Esophagus mucosa (tissue), 1 donor: ENCODE measurements around the gene VSTM4. TPM values are rescaled to one million over a fixed set of nuclear protein-coding genes. Genes with fewer than 3 reads are reported as not detected.

Experiments used
- ATAC-seq: fragments of 200-7000 bp; cut with Tn5 transposase; one replicate; pipeline ENCODE4 v1.9.1; 2020
- total RNA-seq: library from RNA; stranded (reverse); gene quantifications from one replicate; pipeline ENCODE4 v1.2.4, GENCODE V29; 2023
- donor health status: DM: yes; HTN: yes; CAD: no.

VSTM4 gene
- total RNA-seq, 1 donor from 2014 or later, result 0.68 TPM

DNA sequence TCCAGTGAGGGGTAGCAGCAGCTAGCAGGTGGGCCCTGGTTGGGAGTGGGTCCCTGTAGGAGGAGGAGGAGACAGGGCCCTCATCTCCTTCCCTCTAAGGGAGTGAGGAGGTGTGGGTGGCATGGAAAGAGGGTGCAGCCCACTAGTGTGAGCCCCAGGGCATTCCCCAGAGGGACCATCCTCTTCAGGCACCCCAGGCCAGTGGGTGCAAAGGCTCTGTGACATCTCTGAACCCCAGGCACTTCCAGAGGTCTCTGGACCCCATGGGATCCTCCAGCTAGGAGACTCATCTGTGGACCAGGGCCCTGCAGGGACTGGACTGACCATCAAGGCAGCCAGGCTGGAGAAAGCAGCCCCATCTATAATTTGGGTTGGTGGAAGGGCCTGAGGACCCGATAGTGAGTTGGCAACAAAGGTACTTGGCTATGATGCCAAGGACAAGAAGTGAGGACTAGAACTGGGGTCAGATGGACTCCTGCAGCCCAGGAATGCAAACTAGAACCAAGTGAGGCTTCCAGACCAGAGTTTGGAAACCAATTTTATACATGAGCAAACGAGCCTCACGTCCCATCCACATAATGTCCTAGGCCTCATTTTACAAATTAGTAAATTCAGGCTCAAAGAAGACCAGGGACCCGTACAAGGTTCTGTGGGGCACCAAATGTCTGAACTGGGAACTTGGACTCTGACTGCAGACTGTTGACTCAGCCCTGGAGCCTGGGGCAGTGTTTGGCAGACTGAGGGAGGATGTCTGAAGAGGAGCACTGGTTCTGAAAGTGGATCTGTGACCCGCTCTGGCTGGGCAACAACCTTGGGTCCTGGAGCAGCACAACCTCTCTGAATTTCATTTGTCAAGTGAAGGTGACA is 1.4 kb upstream of the VSTM4 start:
- peak; percentile 16 for ATAC-seq

DNA sequence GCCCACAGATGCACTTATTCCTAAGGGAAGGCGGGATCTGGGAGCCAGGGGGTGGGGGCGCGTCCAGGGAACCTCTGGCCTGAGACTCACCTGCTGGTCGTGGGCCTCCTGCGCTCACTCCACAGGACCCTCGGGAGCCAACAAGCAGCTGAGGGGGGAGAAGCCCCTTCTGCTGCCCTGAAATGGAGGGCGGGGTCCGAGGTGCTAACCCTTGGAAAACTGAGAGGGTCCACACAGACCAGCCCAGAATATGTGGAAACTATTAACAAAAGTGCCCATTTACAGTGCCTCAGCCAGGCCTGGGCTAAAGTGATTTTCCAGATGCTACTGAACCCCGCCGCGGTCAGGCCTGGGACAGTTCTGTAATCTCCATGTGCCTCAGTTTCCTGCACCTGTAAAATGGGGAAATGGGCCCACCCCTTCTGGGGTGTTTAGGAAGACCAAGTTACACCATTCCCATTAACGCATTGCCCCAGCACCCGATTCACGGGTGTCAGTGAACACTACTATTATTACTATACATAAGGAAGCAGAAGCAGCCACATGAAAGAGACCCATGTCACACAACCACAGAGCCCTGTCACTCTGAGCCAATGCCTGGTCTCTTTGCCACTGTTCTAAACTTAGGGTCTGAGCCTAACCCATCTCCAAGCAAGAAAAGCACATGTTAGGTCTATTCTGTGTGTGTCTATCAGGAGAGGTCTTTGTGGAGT is 630 bp upstream of the VSTM4 start:
- ATAC-seq, result no peak

DNA sequence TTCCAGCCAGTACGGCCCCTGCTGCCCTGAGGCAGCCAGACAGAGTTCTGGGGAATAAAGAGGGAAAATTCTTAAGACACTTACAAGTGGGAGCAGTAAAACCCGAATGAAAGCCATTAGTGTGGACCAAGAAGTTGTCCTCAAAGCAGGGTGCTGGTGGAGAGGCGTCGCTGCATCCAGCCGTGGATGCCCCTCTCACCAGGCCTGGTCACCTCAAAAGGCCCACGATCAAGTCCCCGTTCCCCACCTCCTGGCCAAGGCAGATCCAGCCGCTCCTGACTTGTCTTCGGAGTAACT is 656 bp downstream of the VSTM4 start:
- no peak for ATAC-seq

DNA sequence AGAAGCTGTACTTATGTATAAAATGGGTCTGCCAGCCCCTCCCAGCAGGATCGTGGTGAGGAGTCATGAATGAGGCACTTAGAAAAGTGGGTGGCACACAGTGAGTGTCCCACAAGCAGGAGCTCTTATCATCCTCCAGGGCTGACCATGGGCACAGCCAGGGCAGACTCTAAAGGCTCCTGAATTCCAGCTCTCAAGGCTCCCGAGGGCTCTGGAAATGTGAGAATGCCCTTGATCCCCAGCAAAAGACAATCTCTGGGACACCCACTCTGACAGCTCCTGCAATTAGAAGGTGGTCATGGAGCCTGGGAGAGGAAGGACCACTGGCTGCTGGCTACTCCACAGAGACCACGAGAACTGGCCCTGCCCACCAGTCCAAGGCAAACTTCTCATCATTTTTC is 1.6 kb downstream of the VSTM4 start:
- ATAC-seq, result no peak

DNA sequence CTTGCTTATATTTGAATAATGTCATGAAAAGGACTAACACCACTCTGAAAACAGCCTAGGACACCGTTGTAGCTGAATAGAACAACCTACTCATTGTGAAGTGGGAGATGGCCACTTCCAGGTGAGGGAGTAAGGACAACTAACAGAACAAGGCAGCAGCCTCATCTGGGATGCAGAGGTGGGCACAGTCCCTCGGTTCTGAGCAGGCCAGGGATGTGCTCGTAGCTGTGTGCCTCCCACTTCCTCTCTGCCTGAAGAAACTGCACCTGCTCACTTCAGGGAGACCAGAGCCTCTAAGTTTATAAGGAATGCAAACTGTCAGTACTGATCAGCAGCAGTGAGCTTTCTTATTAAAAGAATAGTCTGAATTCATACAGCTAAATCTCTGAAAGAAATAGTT is 2.5 kb downstream of the VSTM4 start:
- no peak for ATAC-seq

DNA sequence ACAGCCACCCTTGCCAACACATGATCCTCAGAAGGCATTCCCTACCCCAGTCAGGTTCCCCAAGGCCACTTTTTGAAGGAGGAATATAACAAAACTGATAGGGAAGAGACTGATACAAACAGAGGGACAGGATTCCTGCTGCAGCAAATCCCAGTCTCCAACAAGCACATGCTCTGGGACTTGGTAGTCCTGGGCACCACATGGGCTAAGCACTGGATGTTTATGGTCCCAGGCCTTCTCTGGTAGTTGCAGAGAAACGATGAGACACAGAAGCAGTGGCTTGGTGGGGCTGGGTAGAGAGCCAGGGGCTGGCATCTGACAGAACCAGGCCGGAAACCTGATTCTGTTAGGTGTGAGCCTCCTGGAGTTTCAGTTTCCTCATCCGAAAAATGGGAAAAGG is 3.2 kb downstream of the VSTM4 start:
- ATAC-seq, result no peak

DNA sequence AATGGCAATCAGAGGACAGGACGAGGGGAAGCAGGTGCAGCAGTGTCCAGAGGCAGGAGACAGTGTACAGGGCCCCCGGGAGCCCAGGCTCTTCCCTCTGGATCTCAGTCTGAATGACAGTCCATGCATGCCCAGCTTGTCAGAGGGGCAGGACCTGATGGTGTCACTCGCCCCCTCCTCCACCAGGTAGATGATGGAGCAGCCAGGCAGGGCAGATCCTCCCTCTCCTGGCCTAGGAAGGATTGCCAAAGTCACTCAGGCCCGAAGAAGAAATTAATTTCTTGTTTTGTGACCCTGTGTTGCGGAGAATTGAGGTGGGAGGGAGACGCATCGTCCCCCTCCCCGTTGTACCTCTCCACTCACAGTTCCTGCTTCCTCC is 4.0 kb downstream of the VSTM4 start:
- no peak for ATAC-seq

DNA sequence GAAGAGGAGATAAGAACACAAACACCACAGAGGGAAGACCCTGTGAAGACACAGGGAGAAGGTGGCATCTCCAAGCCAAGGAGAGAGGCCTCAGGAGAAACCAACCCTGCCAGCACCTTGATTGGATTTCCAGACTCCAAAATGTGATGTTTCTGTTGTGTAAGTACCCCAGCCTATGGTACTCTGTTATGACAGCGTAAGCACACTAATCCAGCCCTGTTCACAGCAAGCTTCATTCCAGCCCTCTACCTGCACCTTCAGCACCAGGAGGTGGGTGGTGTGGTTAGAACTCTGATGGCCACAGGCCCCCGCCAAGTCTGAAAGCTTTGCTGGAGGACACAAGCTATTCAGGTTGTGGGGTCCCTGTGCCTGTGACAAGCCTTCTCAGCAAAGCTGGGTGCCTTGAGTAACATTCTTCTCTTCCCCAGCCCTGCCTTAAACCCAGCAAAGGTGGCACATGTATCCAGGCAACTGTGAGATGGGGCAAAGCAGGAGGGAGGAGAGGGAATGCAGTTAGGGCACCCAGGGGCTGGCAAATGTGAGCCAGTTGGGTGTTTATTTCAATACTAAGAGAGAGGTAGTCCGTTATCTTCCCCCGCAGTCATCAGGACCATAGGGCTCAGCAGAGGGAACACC is 4.5 kb downstream of the VSTM4 start:
- ATAC-seq, result no peak

DNA sequence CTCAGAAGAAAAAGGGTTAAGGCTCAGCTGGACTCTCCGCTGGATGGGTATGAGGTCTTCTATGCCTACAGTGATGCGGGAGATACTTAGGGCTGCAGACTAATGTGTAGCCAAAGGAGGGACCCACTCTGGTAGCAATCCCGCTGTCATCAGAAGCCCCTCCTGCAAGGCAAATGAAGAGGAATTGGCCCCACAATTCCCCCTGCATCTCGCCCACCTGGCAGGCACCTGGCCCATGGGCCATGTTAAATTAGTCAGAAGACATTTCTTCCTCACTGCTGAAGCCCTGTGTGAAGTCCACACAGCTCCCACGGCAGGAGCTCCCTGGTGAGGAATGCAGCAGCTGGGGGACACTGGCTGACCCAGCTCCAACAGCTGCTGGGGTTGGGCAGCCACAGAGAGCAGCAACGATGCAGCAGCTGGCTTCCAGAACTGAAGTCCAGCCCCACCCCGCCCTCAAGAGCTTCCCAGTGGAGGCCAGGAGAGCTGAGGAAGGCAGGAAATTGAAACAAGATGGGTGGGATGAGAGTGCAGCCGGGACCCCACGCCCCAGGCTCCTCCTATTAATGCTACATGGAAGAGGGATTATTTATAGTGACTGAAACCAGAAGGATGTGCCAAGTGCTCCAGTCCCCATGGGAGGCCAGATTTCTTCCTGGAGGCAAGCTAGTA is 5.5 kb downstream of the VSTM4 start:
- ATAC-seq, result peak; percentile 29

DNA sequence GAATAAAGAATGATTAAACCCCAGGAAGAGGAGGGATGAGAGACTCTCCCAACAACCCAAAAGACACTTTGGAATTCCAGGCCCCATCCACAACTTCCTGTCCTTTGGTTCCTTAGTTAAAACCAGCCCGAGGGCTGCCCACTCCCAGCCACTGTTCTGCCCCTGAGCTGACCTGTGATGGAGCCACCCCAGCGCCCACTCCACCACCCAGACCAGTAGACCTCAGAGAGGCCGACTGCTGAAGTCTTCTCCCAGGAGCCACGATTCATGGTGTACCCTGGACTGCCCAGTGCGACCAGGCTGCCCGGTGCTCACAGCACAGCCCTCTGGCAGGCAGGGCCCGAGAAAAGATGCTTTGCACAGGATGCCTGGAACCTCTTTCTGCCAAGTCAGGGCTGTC is 6.7 kb downstream of the VSTM4 start:
- no peak for ATAC-seq

DNA sequence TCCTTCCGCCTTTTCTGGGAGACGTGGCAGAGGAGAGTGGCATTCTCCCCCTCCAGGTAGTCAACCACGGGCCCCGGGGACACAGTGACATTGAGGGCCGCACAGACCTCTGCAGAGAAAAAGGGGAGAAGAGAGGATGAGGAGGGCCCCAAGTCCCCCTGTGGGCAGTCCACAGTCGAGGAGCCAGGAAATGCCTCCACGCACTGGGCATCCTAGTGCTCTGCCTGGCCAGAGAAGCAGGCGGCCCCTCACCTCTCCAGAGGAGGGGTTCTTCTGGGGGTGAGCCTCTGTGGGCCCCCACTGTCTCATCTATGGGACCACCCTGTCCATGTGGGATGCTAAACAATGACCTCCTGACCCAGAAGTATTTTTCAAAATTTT is 7.4 kb downstream of the VSTM4 start:
- ATAC-seq, result no peak

DNA sequence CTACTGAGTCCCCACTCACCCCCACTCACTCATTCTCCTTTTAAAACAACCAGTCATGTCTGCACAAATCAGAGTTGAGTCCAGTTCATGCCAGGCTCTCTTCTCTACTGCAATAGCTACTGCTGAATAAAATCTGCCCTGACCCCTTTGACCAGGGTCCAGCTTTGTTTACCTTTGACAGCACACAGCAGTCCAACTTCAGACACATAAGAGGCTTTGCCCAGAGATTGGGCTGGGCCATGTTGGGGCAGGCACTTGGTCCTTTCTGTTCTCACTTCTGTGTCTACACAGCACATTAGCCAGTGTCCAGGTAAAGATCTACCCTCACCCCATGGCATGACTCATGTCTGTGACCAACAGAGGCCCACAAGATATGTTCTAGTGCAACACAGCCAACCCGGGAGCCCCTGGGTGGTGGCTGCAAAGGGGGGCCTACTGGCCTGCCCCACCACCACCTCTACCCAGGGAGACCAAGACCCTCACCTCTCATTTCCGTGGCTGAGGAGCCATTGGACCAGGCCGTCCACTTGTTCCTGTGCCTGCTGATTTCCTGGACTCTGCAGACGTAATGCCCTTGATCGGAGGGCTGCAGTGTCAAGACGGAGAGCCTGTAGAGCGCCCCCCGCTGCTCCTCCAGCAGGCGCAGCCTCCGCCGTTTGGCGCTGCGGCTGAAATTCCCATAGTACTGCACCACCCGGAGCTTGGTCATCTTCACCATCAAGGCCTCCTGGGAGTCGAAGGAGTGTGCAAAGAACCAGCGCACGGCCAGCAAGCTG is 8.0 kb downstream of the VSTM4 start:
- ATAC-seq, result no peak

DNA sequence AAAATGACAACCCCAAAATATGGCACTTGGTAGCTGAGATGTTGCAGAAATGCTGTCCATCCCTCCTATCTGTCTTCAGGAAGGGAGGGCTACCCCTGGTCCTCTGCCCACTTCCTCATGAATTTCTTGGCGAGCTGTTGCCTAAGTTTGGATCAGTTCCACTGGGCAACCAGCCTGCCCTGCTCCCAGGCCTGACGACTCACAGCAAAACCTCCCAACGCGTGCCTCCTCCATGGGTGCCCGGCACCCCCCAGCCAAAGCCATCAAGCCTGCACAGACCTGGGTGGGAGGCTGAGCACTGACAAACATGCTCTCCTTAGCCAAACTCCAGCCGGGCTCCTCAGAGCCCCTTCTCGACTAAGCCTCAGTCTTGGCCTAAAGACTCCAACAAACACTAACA is 8.9 kb downstream of the VSTM4 start:
- no peak for ATAC-seq

DNA sequence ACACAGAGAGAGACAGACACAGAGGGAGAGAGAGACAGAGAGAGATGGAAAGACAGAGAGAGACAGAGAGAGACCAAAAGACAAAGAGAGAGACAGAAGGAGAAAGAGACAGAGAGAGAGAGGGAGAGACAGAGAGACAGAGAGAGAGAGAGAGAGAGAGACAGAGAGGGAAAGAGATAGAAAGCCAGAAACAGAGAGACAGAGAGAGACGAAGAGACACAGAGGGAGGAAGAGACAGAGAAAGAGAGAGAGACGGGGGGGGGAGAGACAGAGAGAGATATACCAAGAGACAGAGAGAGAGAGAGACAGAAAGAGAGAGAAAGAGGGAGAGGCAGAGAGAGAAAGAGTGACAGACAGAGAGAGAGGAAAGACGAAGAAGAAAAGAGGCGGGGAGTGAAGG is 10.2 kb downstream of the VSTM4 start:
- no peak for ATAC-seq

DNA sequence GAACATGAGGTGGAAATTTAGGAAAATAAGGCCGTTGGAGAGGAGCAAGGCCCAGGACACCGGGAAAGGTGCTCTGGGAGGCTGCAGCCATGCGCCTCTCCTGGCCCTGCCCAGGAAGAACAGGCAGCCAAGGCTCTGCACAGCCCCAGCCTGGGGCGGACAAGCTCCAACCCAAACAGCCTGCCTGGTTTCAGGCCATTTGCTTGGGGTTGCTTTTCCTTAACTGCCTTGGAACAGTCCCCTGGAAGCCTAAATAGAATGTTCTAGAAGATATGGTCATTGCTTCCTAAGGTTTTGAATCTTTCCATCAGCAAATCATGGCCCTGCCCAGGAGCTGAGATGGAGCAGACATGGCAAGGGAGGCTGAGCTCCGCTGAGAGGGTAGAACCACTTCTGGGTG is 11.0 kb downstream of the VSTM4 start:
- ATAC-seq, result no peak

DNA sequence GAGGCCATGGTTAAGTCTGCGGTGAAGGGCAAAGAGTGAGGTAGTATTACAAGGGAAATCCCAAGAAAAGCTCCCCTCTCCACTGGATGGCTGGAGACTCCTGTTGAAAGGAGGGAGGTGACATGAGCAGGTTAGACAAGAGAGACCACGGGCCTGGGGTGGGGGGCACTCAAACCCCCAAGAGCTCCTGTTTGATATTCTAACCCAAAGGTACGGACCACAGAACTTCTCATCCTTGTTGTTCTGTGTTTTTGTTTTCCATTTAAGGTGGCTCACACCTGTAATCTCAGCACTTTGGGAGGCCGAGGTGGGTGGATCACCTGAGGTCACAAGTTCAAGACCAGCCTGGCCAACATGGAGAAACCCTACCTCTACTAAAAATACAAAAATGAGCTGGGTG is 11.6 kb downstream of the VSTM4 start:
- ATAC-seq, result no peak

DNA sequence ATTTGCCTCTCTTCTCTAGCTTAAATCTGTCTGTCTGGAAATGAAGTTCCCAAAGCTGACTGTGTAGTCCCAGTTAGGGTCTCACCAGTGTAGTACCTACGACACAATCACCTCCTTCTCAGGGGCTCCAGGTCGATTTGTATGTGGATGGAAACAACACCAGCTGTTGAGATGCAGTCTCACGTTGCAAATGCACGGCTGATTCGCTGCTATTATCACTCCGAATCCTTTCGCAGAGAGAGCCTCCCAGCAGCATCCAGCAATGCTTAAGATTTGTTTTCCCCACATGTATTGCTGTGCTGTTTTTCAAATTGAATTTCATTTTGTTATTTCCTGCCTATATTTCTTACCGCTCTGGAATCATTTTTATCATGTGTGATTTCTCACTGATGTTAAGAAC is 16.3 kb downstream of the VSTM4 start:
- ATAC-seq, result no peak

DNA sequence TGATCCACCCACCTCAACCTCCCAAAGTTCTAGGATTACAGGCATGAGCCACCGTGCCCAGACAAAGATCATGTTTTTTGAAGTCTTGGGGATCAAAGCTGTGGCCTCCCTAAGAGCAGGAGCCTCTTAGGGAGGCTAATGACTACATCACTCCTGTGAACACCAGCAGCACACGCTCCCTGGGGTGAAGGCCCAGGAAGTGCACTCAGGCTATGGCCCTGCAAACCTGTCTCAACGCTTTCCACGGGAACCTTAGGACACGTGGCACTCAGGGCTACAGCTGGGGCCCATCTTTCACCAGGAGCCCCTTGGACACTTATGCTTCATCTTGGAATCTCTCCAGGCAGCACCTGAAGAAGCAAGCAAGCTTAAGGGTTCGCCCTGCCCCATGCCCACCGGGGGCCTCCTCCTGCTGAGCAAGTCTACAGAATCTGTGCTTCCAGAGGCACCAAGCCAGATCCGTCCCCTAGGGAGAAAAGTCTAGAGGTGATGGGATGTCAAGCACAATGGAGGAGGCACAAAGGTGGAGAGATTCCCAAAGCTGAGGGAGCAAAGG is 18.4 kb downstream of the VSTM4 start:
- ATAC-seq, result no peak

DNA sequence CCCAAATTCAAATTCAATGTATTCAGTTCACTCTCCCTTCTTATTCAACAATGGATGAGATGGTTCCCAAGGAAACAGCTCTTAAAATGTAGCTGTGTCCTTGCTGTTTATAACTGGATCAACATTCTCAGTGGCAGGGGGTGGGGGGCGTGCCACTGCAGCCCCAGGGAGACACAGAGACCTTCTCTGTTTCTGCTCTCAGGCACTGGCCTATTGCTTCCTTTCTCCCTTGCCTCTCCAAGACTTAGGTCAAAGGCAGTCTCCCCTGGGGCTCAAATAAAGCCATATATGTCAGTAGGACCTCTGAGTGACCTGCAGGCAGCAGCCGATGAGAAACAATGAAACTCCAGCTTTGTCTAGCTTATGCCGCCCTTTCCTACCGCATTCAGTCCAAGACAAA is 20.7 kb downstream of the VSTM4 start:
- no peak for ATAC-seq

DNA sequence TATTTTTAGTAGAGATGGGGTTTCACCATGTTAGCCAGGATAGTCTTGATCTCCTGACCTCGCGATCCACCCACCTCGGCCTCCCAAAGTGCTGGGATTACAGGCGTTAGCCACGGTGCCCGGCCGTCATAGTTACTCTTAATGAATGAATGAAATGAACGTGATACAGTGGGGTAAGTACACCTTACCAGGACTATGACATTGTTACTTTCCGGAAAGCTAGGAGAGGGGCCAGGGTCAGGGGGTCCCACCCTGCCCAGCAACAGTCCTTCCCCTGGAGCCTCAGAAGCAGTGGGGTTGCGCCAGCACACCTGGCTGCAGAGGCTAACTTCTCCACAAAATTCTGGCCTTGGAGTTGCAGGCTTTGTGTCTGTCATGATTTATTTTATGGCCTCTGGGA is 21.4 kb downstream of the VSTM4 start:
- no peak for ATAC-seq

DNA sequence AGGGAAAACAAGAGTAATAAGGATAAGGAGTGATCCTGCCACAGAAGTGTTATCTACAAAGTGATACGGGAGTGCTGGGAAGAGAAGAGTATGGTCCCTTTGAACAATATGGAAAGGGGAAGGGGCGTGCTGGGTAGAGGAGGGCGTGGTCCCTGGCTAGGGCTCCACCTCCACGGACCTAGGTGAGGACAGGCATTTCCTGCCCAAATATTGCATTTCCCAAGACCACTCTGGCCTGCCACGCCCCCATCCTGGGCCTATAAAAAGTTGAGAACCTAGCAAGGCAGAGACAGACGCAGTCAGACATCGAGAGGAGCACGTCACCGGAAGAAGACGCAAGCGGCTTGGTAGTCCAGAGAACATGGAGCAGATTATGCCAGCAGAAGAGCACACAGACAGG is 22.8 kb downstream of the VSTM4 start:
- ATAC-seq, result no peak

DNA sequence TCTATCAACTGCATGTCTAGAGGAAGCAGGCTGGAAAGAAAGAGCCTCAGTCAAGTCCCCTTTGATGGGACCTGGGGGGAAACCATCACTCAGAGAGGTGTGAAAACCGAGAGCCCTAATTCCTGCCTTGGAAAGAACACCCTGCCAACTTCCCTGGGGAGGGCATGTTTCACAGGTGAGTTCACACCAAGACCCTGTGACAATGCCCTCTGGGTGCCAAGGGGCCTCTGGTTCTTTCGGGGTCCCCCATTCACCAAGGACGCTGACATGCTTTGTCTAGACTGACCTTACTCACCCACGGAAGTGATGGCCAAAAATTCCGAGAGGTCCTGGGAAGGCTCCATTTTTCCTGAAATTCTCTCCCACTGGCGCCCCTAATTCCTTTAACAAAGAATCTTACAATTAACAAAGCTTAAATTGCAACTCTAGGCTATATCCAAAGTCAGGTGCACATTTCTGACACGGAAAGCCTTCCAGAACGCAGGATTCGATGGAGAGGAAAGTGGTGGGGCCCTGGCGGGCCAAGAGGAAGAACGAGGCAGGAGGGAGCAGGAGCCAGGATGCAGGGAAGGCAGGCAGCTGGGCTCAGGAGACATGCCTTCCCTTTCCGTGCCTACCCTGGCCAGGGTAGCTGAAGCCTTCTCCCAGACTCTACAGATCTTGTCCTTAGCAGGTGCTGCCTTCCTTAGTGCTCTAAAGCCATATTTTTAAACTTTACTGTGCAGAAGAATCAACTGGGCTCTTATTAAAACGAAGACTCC is 23.7 kb downstream of the VSTM4 start:
- no peak for ATAC-seq
